Brain pericyte (primary cell): ENCODE results near the gene PLPP3.

Experiments used
- DNase-seq: peaks from one replicate; pipeline ENCODE4 v3.0.0-alpha.2; 2012; ENCODE audit warnings: low read depth, low spot score

The PLPP3 gene

DNA sequence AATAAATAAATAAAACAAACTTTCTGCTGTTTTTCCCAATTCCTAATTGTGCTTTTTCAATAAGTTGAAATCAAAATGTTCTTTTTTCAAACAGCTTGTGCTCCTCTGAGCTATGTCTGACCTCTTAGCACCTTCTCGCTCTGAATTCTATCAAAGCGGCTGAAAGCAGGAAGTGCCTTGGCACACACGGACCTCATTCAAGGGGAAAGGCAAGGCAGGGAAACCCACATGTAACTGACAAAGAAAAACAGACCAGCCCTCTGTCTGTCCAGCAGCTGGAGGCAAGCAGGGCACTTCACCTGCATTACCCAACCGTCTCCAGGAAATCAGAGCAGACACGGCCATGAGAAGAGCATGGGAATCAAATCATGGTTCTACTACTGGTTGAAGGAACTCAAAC is 56.7 kb downstream of the PLPP3 start:
- no peak for DNase-seq

DNA sequence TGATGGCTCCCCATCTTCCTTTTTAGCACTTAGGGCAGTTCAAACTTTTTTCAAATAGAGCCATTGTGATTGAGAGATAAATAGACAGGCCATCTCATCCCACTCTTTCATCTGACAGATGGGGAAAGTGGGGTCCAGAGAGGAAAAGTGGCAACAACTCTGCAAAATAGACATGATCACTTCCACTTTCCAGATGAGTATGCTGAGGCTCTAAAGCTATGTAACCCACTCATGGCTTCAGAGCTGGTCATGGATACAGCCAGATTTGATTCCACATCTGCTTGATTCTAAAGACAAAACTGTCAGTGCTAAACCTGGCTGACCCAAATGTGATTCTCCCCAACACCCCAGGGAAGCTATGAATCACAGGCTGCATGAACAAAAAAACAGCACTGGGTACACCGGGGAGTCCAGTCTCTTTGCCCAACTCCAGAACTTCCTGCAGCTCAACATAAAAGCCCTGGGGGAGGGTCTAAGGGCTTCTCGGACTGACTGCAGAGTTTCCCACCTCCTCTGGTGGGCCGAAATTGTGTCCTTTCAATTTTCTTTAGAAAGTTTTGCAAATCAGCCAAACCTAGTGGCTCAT is 59.3 kb downstream of the PLPP3 start:
- peak; percentile 62 for DNase-seq

GRCh38 chr1:56517404-56518130 is 61.8 kb downstream of the PLPP3 start:
- DNase-seq: no peak

DNA sequence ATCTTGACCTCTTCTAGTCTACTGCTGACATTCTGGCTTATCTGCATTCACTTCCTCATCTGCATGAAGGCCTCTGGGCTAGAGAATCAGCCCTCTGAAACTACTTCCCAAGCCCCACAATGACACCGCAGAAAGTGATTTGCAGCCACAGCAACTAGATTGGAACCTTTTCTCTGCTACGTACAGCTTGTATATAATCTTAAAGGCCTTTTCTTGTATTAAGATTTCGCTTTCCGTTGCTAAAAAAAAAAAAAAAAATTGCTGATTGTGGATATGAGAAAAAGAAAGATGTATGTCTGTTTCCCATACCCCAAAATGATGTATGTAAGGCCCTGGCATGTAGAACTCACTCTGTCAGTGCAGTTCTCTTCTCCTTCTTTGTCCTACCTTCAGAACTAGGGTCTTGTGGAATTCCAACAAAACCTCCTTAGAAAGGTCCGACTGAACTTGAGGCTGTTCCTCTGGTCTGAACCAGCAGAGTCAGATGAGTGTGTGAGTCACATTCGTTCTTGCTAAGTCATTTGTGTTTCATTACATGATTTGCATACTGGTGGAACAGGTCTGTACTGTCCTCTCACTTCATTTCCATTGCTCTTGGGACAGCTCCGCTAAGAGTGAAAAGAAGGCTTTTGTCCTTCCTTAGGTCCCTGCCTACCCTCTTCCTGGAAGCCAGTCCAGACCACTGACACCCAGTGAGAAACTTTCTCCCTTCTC is 62.7 kb downstream of the PLPP3 start:
- no peak for DNase-seq

DNA sequence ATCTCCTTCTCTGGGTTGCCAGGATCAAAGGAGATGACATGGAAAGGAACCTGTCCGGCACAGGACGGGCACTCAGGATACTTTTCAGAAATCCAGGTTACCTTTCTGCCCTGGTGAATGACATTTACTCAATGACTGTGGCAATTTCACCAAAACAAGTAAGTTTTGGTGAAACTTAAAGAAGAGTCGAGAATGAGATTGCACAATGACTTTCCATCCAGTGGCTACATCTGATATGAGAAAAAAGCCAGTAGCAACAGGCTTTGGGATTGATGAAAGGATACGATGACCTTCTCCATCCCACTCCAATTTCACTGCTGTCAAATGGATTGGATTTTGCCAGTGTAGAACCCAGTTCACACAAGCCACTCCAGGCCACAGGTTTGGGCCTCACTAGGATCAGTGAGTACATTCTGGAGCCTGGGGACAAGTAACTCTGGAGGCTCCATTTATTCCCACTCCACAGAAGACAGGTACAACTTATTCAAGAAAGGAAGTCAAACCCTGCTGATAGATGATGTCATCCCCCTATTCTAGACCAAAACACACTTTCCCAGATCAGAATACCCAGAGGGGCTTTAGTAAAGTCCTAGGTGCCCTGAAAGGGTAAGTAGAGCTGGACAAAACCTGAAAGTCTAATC is 63.3 kb downstream of the PLPP3 start:
- DNase-seq: no peak

DNA sequence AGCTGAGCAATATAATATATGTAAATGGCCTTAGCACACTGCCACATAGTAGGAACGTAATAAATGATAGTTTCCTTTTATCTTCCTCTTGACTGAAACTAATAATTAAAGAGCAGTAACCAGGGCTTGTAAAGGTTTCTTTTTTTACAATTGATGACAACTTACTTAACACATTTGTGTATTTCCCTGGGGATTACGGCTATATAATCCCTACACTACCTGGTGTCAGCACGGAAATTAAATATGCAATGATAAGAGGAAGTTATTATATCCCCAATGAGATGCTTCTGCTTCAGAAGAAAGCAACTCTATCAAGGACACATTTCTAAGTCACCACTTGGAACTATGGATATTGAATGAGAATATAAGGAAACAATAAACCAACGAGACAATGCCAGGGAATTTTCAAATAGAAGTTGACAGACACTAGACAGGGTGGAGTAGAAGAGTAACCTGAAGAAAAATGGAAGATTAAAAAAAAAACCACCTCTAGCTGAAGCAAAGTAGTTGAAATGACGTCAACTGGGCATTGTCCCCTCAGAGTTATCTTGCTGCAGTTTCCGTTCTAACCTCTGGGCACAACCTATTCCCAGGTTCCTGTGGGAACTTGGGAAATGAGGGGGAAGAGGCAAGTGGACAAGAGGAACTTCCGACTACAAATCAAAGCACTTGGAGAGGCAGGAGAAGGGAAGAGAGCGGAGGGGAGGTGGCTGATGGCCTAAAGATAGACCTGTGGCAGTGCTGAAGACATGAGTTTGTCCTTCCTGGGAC is 66.5 kb downstream of the PLPP3 start:
- DNase-seq: no peak

- no peak for DNase-seq
Observed at GRCh38 chr1:56511766-56512165, 67.6 kb downstream of the PLPP3 start.

DNA sequence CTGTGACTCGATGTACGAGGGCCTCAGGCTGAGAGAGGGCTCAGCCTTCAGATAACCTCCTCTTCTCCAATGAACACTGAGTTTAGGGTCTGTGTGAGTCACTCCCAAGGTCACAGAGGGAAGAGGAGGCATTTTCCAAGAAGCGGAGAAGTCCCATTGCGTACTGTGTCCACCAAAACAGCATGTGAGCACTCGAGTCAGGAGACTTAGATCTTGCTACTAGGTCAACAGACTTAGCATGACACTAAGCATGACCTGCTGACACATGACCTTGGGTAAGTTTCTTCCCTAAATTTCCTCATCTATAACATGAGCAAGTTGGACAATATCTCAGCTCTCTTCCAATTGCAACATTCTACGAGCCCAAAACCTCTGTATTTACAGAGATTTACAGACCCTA is 68.0 kb downstream of the PLPP3 start:
- no peak for DNase-seq

GRCh38 chr1:56510642-56511021 is 68.7 kb downstream of the PLPP3 start:
- no peak for DNase-seq

- no peak for DNase-seq
Observed at GRCh38 chr1:56509713-56510641, 69.4 kb downstream of the PLPP3 start.

GRCh38 chr1:56508523-56508983 is 70.8 kb downstream of the PLPP3 start:
- DNase-seq: no peak

- DNase-seq: no peak
Observed at GRCh38 chr1:56507925-56508522, 71.3 kb downstream of the PLPP3 start.

DNA sequence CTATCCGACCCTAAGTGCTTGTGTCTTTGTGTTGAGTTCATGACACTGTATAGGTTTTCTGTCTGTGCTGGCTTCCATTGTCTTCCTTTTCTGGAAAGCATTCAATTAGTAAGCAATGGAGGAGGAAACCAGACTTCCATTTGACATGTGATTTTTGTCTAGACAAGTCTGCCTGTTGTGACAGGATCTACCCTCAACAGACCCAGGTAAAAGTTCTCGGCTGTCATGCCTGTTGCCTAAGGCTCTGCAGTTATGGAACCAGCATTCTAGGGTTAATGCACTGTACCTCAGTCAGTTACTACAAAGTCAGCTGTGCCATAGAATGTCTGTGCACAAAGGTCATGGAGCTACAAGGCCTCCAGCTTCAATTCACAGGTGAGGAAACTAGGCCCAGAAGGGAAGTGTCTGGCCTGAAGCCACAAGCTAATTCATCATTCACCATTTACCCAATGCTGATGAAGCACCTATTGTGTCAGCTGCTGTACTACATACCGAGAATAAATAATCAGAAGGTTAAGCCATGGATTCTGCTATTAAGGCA is 72.3 kb downstream of the PLPP3 start:
- DNase-seq: no peak

GRCh38 chr1:56505792-56506743 is 73.3 kb downstream of the PLPP3 start:
- DNase-seq: no peak

GRCh38 chr1:56502700-56503245 is 76.6 kb downstream of the PLPP3 start:
- no peak for DNase-seq

DNA sequence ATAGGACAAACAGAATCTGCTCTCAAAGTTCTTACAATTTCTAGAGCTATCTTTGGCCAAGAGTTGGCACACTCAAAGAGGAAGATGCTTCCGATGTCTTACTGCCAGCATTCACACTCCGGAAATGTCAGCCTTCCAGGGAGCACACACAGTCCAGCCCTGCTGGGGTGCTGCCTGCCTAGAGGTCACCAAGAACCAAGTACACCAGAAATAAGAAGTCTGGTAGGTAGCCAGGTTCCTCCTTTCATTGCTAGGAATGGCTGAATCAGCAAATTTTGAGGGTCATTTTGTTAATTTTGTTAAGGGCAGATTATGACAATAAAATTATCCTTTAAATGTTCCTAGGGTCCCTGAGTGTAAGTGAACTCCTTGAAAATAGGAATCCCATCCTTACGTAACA is 77.5 kb downstream of the PLPP3 start:
- DNase-seq: no peak

DNA sequence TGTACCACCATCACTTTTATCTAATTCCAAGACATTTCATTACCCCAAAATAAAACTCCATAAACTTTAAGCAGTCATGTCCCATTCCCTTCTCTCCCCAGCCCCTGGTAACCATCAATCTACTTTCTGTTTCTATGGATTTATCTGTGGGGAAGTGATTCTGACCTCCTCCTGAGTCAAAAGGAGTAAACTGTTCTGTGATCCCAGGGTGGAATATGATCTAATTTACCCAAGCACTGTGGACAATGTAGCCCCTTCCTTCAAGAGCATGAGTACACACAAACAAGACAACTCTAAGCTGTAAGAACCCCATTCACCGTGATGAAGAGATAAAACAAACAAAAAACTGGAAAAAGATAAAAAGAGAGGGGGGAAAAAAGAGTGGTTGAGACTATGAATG is 77.9 kb downstream of the PLPP3 start:
- no peak for DNase-seq
